Chondrocyte (in vitro differentiated cells): ENCODE data around the gene JAK1. TPM values are rescaled to one million over a fixed set of nuclear protein-coding genes. Genes with fewer than 3 reads are reported as not detected.

Experiments
- DNase-seq: peaks from one replicate; pipeline ENCODE4 v3.0.0; 2021; ENCODE audit warnings: mixed read lengths, low spot score
- H3K27ac Mint-ChIP-seq: one replicate; pipeline ENCODE4 v1.8.0; 2021; ENCODE audit warnings: mild to moderate bottlenecking, moderate library complexity, mixed read lengths; ENCODE audit not compliant: unreplicated experiment
- H3K27me3 Mint-ChIP-seq: 2 replicates; pipeline ENCODE4 v1.8.0; 2021; ENCODE audit warnings: low read depth, mixed read lengths
- H3K36me3 Mint-ChIP-seq: 2 replicates; pipeline ENCODE4 v1.8.0; 2021; ENCODE audit warnings: low read depth, mixed read lengths
- H3K4me1 Mint-ChIP-seq: 2 replicates; pipeline ENCODE4 v1.8.0; 2021; ENCODE audit warnings: low read depth, mild to moderate bottlenecking, mixed read lengths
- H3K4me3 Mint-ChIP-seq: one replicate; pipeline ENCODE4 v1.8.0; 2021; ENCODE audit warnings: mild to moderate bottlenecking, moderate library complexity, mixed read lengths; ENCODE audit not compliant: unreplicated experiment
- H3K9me3 Mint-ChIP-seq: 2 replicates; pipeline ENCODE4 v1.8.0; 2021; ENCODE audit warnings: low read depth, mixed read lengths
- total RNA-seq: library from RNA; stranded (reverse); gene quantifications from 3 replicates; pipeline ENCODE4 v1.2.1, GENCODE V29; 2021
- TF ChIP-seq, protein P1 (sequence below): fragments of 200-600 bp; sonication (generic); IDR thresholded peaks from 2 replicates; pipeline ENCODE4 v1.5.0; 2021; ENCODE audit warnings: antibody characterized with exemption, mild to moderate bottlenecking, moderate library complexity

Gene JAK1
- total RNA-seq, 1 donor from 2014 or later: 112 TPM

- no peak for DNase-seq
- TF ChIP-seq, protein P1, sequence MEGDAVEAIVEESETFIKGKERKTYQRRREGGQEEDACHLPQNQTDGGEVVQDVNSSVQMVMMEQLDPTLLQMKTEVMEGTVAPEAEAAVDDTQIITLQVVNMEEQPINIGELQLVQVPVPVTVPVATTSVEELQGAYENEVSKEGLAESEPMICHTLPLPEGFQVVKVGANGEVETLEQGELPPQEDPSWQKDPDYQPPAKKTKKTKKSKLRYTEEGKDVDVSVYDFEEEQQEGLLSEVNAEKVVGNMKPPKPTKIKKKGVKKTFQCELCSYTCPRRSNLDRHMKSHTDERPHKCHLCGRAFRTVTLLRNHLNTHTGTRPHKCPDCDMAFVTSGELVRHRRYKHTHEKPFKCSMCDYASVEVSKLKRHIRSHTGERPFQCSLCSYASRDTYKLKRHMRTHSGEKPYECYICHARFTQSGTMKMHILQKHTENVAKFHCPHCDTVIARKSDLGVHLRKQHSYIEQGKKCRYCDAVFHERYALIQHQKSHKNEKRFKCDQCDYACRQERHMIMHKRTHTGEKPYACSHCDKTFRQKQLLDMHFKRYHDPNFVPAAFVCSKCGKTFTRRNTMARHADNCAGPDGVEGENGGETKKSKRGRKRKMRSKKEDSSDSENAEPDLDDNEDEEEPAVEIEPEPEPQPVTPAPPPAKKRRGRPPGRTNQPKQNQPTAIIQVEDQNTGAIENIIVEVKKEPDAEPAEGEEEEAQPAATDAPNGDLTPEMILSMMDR: no peak
- Mint-ChIP-seq H3K36me3 (no peaks in the 10 kb centered on the region), H3K4me1 (peaks cover 51% of the 10 kb centered on the region), H3K9me3 (no peaks in the 10 kb centered on the region), H3K27me3 (no peaks in the 10 kb centered on the region), H3K27ac (no peak overlapping the region), H3K4me3 (no peak overlapping the region)
These were observed 27.4 kb downstream of the JAK1 start for GRCh38 chr1:64938991-64939390.

GRCh38 chr1:64936956-64937355, 29.4 kb downstream of the JAK1 start:
- no peak for DNase-seq
- Mint-ChIP-seq H3K4me3 (no peak overlapping the region), H3K4me1 (peaks cover 55% of the 10 kb centered on the region), H3K27me3 (no peaks in the 10 kb centered on the region), H3K36me3 (no peaks in the 10 kb centered on the region), H3K9me3 (no peaks in the 10 kb centered on the region), H3K27ac (peak overlapping the region; percentile 12)
- TF ChIP-seq, protein P1: no peak

- TF ChIP-seq, protein P1: no peak
- Mint-ChIP-seq H3K4me1 (peaks cover 50% of the 10 kb centered on the region), H3K4me3 (no peak overlapping the region), H3K9me3 (no peaks in the 10 kb centered on the region), H3K27ac (peak overlapping the region; percentile 98), H3K27me3 (no peaks in the 10 kb centered on the region), H3K36me3 (no peaks in the 10 kb centered on the region)
- no peak for DNase-seq
These were observed 30.7 kb downstream of the JAK1 start for GRCh38 chr1:64935551-64936155.

- no peak for DNase-seq
- TF ChIP-seq, protein P1: no peak
- Mint-ChIP-seq H3K36me3 (no peaks in the 10 kb centered on the region), H3K4me1 (peaks cover 50% of the 10 kb centered on the region), H3K9me3 (no peaks in the 10 kb centered on the region), H3K4me3 (no peak overlapping the region), H3K27ac (peak overlapping the region; percentile 98), H3K27me3 (no peaks in the 10 kb centered on the region)
These were observed 31.5 kb downstream of the JAK1 start for GRCh38 chr1:64934878-64935275.

DNA sequence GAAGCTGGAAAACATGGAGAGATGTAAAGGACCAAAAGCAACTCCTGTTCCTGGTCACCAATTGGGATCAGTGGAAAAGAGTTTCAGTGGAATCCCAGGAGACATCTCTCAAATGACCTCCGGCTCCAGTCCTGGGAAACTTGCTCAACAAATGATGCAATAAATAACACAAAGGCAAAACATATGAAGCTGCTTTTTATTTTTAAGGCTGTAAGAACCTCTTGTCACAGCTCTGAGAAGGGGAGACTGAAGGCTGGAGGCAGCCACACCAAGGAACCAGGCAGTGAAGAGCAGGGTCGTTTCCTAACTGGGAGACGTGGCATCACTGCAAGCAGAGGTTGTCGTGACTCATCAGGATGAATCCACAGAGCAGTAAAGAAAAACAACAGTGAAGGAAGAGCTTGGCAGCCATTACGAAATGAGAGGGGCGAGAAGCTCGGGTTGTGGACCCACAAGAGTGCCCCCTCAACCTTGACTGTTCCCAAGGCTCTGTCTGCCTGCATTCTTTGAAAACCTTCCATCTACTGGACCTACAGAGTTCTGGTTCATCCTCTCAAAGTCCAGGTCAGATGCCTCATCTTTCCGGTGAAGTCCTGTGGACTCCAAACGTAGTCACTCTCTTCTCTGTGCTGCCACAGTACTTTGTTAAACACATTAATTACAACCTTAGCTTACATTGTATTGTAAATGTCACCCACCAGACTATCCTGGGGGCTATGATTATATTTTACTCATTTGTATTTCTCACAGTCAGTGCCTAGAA, 32.1 kb downstream of the JAK1 start:
- H3K4me3 Mint-ChIP-seq: peak overlapping the region; percentile 31
- DNase-seq: no peak

More for the DNA sequence above, 32.1 kb downstream of the JAK1 start:
- Mint-ChIP-seq H3K27me3 (no peaks in the 10 kb centered on the region), H3K9me3 (no peaks in the 10 kb centered on the region), H3K36me3 (no peaks in the 10 kb centered on the region), H3K27ac (peak overlapping the region; percentile 98), H3K4me1 (peaks cover 50% of the 10 kb centered on the region)
- TF ChIP-seq, protein P1: no peak
